CD4-positive, alpha-beta T cell (primary cell): Measurements from ENCODE around the gene KIRREL2. TPM values are rescaled to one million over a fixed set of nuclear protein-coding genes. Genes with fewer than 3 reads are reported as not detected.
A peak's percentile ranks its signal among the peaks of the same experiment; 100 is the strongest.

Experiments used
- ATAC-seq: fragments of 200-7000 bp; cut with Tn5 transposase; one replicate; pipeline ENCODE4 v1.10.0; 2022; ENCODE audit warnings: mild to moderate bottlenecking; ENCODE audit not compliant: poor library complexity
- CTCF ChIA-PET: fragments of 350-600 bp; sonication (Branson Sonifier 250); formaldehyde crosslinking; loops from one replicate; lab custom pipeline; 2021; ENCODE audit warnings: antibody characterized with exemption, inconsistent platforms; lab: Charles Lee
- POLR2A ChIA-PET: fragments of 350-600 bp; sonication (Branson Sonifier 250); formaldehyde crosslinking; loops from one replicate; lab custom pipeline; 2021; ENCODE audit warnings: antibody characterized with exemption, inconsistent platforms; lab: Charles Lee
- DNase-seq, 14 experiments: peaks; one replicate each; pipeline ENCODE4 v3.0.0-alpha.2; 2013 to 2020; ENCODE audit warnings: mixed read lengths in 2 of 14
- H3K27ac ChIP-seq, 2 donors: one replicate each; pipeline versions ENCODE4 v1.5.1 to v1.7.0; 2013; ENCODE audit warnings: low read length in 2 of 2, low read depth in 1 of 2, mild to moderate bottlenecking in 1 of 2
- H3K27me3 ChIP-seq, 2 experiments: 1 replicate in 1 of 2; 2 replicates in 1 of 2; pipeline versions ENCODE4 v1.6.1 to v1.7.0; 2013; ENCODE audit warnings: low read length in 2 of 2, control low read depth in 1 of 2, mild to moderate bottlenecking in 1 of 2, moderate library complexity in 1 of 2; ENCODE audit not compliant: insufficient read depth in 2 of 2, control insufficient read depth in 1 of 2
- H3K36me3 ChIP-seq: one replicate; pipeline ENCODE4 v1.6.1; 2013; ENCODE audit warnings: low read length, control low read depth; ENCODE audit not compliant: insufficient read depth
- H3K4me1 ChIP-seq: one replicate; pipeline ENCODE4 v1.6.1; 2013; ENCODE audit warnings: low read length, control low read depth; ENCODE audit not compliant: insufficient read depth
- H3K4me3 ChIP-seq: one replicate; pipeline ENCODE4 v1.5.1; 2013; ENCODE audit warnings: mild to moderate bottlenecking, low read length, moderate library complexity
- H3K9me3 ChIP-seq, 2 experiments: 1 replicate in 1 of 2; 2 replicates in 1 of 2; pipeline versions ENCODE4 v1.6.1 to v1.7.0; 2013; ENCODE audit warnings: low read length in 2 of 2, mild to moderate bottlenecking in 2 of 2, control low read depth in 1 of 2, moderate library complexity in 1 of 2; ENCODE audit not compliant: control insufficient read depth in 1 of 2, insufficient read depth in 1 of 2
- H3K27ac Mint-ChIP-seq: one replicate; pipeline ENCODE4 v1.8.0; 2020; ENCODE audit warnings: mixed read lengths
- H3K27me3 Mint-ChIP-seq: one replicate; pipeline ENCODE4 v1.8.0; 2021; ENCODE audit warnings: mixed read lengths
- H3K36me3 Mint-ChIP-seq: one replicate; pipeline ENCODE4 v1.8.0; 2021; ENCODE audit warnings: low read depth, mixed read lengths
- H3K4me1 Mint-ChIP-seq: one replicate; pipeline ENCODE4 v1.8.0; 2021; ENCODE audit warnings: low read depth, mixed read lengths
- H3K4me3 Mint-ChIP-seq: one replicate; pipeline ENCODE4 v1.8.0; 2020; ENCODE audit warnings: mild to moderate bottlenecking, mixed read lengths
- H3K9me3 Mint-ChIP-seq: one replicate; pipeline ENCODE4 v1.8.0; 2020; ENCODE audit warnings: mixed read lengths
- intact Hi-C, 2 experiments: fragments of 100-400 bp; cut with DNase I in 1 of 2; cut with micrococcal nuclease in 1 of 2; formaldehyde crosslinking; loops; one replicate each; pipeline versions ENCODE4 v1.15.1 to v1.9.0; 2023 to 2025; cut with DNase I, micrococcal nuclease
- total RNA-seq, 174 experiments: library from RNA in 2 of 174; stranded (reverse) in 2 of 174; gene quantifications; one replicate each; pipeline ENCODE4 v1.2.3 and lab custom pipeline; 2021 to 2026
- TF ChIP-seq, protein P1 (sequence below): fragments of 200-600 bp; IDR thresholded peaks from one replicate; pipeline ENCODE4 v1.8.0; 2022; ENCODE audit warnings: antibody characterized with exemption, mild to moderate bottlenecking

Gene KIRREL2
- total RNA-seq, 2 experiments from 2014 or later, result 0.14 TPM; not detected in 1

DNA sequence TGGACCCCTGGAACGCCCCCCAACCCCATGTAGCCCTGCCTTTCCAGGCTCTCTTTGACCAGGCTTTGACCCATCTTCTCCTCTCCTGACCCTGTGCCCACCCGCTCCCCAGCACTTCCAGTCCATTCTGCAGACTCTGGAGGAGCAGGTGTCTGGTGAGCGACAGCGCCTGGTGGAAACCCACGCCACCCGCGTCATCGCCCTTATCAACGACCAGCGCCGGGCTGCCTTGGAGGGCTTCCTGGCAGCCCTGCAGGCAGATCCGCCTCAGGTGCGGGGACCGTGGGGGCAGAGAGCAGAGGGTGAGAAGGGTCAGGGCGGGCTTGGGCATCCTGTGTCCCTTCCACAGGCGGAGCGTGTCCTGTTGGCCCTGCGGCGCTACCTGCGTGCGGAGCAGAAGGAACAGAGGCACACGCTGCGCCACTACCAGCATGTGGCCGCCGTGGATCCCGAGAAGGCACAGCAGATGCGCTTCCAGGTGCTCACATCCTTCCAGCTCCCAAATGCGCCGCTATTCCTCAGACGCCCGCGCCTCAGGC, 17.8 kb downstream of the KIRREL2 start:
- ATAC-seq (no peak), DNase-seq (no peak)
- intact Hi-C loops, result no loop called here
- Histone ChIP-seq H3K4me1 (peaks cover 12% of the 10 kb centered on the region), H3K9me3 (peaks cover 0 to 19% of the 10 kb centered on the region in 2 experiments), H3K27ac (no peak overlapping the region), H3K4me3 (no peak overlapping the region), H3K27me3 (peaks cover 26 to 39% of the 10 kb centered on the region in 2 experiments), H3K36me3 (no peaks in the 10 kb centered on the region)
- no peak overlapping the region for H3K4me3 Mint-ChIP-seq
- TF ChIP-seq, protein P1, sequence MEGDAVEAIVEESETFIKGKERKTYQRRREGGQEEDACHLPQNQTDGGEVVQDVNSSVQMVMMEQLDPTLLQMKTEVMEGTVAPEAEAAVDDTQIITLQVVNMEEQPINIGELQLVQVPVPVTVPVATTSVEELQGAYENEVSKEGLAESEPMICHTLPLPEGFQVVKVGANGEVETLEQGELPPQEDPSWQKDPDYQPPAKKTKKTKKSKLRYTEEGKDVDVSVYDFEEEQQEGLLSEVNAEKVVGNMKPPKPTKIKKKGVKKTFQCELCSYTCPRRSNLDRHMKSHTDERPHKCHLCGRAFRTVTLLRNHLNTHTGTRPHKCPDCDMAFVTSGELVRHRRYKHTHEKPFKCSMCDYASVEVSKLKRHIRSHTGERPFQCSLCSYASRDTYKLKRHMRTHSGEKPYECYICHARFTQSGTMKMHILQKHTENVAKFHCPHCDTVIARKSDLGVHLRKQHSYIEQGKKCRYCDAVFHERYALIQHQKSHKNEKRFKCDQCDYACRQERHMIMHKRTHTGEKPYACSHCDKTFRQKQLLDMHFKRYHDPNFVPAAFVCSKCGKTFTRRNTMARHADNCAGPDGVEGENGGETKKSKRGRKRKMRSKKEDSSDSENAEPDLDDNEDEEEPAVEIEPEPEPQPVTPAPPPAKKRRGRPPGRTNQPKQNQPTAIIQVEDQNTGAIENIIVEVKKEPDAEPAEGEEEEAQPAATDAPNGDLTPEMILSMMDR, result no peak
- ChIA-PET POLR2A (no interaction called here), CTCF (no interaction called here)
- peaks cover 75% of the 10 kb centered on the region for H3K27me3 Mint-ChIP-seq
- no peaks in the 10 kb centered on the region for H3K36me3 Mint-ChIP-seq
- H3K4me1 Mint-ChIP-seq, result peaks cover 9% of the 10 kb centered on the region
- H3K9me3 Mint-ChIP-seq, result no peaks in the 10 kb centered on the region
- H3K27ac Mint-ChIP-seq, result no peak overlapping the region

DNA sequence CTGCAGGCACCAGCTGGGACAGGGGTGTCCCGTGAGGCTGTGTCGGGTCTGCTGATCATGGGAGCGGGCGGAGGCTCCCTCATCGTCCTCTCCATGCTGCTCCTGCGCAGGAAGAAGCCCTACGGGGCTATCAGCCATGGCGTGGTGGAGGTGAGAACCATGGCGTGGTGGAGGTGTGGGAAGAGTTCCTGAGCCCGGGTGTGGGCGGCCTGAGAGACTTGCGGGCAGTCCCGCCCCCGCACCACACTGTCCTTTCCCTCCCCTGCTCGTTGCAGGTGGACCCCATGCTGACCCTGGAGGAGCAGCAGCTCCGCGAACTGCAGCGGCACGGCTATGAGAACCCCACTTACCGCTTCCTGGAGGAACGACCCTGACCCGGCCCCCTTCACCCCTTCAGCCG, 22.4 kb downstream of the KIRREL2 start:
- Histone ChIP-seq H3K27ac (no peak overlapping the region), H3K9me3 (peaks cover 0 to 6% of the 10 kb centered on the region in 2 experiments), H3K4me1 (peaks cover 12% of the 10 kb centered on the region), H3K27me3 (peaks cover 15 to 18% of the 10 kb centered on the region in 2 experiments), H3K36me3 (no peaks in the 10 kb centered on the region), H3K4me3 (no peak overlapping the region)
- Mint-ChIP-seq H3K4me1 (peaks cover 10% of the 10 kb centered on the region), H3K9me3 (no peaks in the 10 kb centered on the region), H3K27me3 (peaks cover 46% of the 10 kb centered on the region), H3K27ac (no peak overlapping the region), H3K4me3 (no peak overlapping the region), H3K36me3 (no peaks in the 10 kb centered on the region)
- ChIA-PET CTCF (interaction anchor here (1.2 kb wide), 1 partner anchor 53 kb away, joined by 4 read pairs; no protein-coding TSS in a partner anchor), POLR2A (no interaction called here)
- TF ChIP-seq, protein P1, result no peak
- ATAC-seq, result no peak
- DNase-seq, result peak in 1 of 14 experiments; percentile 26
- intact Hi-C loops, result no loop called here

- Histone ChIP-seq H3K4me3 (no peak overlapping the region), H3K9me3 (peaks cover 0 to 6% of the 10 kb centered on the region in 2 experiments), H3K27ac (no peak overlapping the region), H3K36me3 (no peaks in the 10 kb centered on the region), H3K27me3 (peaks cover 15 to 18% of the 10 kb centered on the region in 2 experiments), H3K4me1 (peaks cover 12% of the 10 kb centered on the region)
- Mint-ChIP-seq H3K9me3 (no peaks in the 10 kb centered on the region), H3K36me3 (no peaks in the 10 kb centered on the region), H3K27ac (no peak overlapping the region), H3K27me3 (peaks cover 44% of the 10 kb centered on the region), H3K4me3 (no peak overlapping the region), H3K4me1 (peaks cover 14% of the 10 kb centered on the region)
- ATAC-seq (peak; percentile 65), DNase-seq (peak; percentile 48 to 87 (median 63))
- intact Hi-C loops, result no loop called here
- ChIA-PET CTCF (interaction anchor here (1.2 kb wide), 1 partner anchor 52 kb away, joined by 4 read pairs; no protein-coding TSS in a partner anchor), POLR2A (no interaction called here)
- TF ChIP-seq, protein P1, result no peak
Measured at GRCh38 chr19:35879770-35880317, 23.1 kb downstream of the KIRREL2 start.
